Bladder microvascular endothelial cell (primary cell): ENCODE results near the gene TGIF1. TPM values are rescaled to one million over a fixed set of nuclear protein-coding genes. Genes with fewer than 3 reads are reported as not detected.

Experiments used
- total RNA-seq: library from RNA; depleted of rRNA; stranded (reverse); fragments of >200 nt; gene quantifications from 2 replicates; pipeline ENCODE4 v1.2.3, GENCODE V29; 2014

TGIF1 gene
- 75.6 and 102 TPM in 2 replicates for total RNA-seq

DNA sequence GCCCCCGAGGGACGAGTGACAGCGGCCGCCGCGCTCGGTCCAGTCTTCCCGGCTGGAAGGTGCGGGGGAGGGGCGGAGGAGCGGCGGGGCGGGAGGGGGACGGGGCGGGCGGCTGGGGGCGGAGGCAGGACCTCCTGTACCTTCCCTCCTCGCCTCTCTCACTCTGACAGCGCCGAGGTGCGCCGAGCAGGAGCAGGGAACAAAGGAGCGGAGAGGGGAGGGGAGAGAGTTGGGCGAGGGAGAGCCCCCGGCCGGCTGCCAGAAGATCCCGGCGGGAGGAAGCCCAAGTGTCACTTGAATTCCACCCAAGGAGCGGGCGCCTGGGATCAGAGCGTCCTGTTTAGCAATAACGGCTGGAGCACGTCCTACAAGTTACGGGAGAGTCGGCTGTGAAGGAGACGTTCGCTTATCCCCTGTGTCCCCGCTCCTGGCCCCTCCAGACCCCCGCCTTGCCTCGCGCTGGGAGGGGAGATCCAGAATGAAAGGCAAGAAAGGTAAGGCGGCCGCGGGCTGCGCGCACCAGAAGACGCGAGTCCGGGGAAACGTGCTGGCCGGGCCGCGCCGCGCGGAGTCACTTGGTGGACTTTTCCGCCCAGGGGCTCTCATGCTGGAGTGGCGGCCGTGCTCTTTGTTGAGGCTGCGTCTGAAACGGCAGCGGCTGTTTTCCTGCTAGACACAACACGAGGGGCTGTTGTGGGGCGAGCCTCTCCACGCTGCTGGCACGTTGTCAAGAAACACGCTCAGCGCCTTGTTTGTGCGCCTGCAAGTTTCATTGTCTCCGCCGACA lies at the start of gene TGIF1:
Gene TGIF1 (plus strand): TSS at position 161 of the 787 bp plus-strand sequence. CDS start 318 bp downstream, at position 479.

Other genes with a start within 250 kb of the TGIF1 start
- gene MYOM1, start 230.2 kb upstream of the TGIF1 start, total RNA-seq: 0.16 and 8.1 TPM in 2 replicates
- gene MYL12A, start 202.4 kb upstream of the TGIF1 start, total RNA-seq: 1,024 and 1,357 TPM in 2 replicates
- 509 and 924 TPM in 2 replicates for gene MYL12B, start 188.0 kb upstream of the TGIF1 start, total RNA-seq